OCI-LY1 (cell line): ENCODE data around the gene ZDHHC14.

Experiments
- H2AFZ ChIP-seq: fragments of 200-600 bp; sonication (generic), shearing (Covaris generic); 2 replicates; pipeline ENCODE4 v1.6.0; 2014; ENCODE audit warnings: antibody characterized with exemption, mild to moderate bottlenecking, low read length
- H3F3A ChIP-seq: fragments of 200-600 bp; sonication (generic), shearing (Covaris generic); 2 replicates; pipeline ENCODE4 v1.6.0; 2014; ENCODE audit warnings: mild to moderate bottlenecking, antibody characterized with exemption, low read length, moderate library complexity; ENCODE audit not compliant: insufficient read depth
- H3K27ac ChIP-seq: fragments of 200-600 bp; sonication (generic); 2 replicates; pipeline ENCODE4 v1.5.1; 2014; ENCODE audit warnings: low read length, mixed run types, mild to moderate bottlenecking, low read depth; ENCODE audit not compliant: poor library complexity, severe bottlenecking
- H3K27me3 ChIP-seq: fragments of 200-600 bp; sonication (generic); 2 replicates; pipeline ENCODE4 v1.6.0; 2014; ENCODE audit warnings: antibody characterized with exemption, mild to moderate bottlenecking, low read length, moderate library complexity; ENCODE audit not compliant: insufficient read depth
- H3K36me3 ChIP-seq: fragments of 200-600 bp; sonication (generic); 2 replicates; pipeline ENCODE4 v1.6.1; 2014; ENCODE audit warnings: mild to moderate bottlenecking, antibody characterized with exemption, low read length, moderate library complexity, mixed read lengths; ENCODE audit not compliant: insufficient read depth
- H3K4me1 ChIP-seq: fragments of 200-600 bp; sonication (generic); 2 replicates; pipeline ENCODE4 v1.5.1; 2014; ENCODE audit warnings: mild to moderate bottlenecking, low read length, moderate library complexity; ENCODE audit not compliant: insufficient read depth, severe bottlenecking
- H3K4me2 ChIP-seq: fragments of 200-600 bp; sonication (generic), shearing (Covaris generic); 2 replicates; pipeline ENCODE4 v1.6.1; 2014; ENCODE audit warnings: low read length
- H3K4me3 ChIP-seq: fragments of 200-600 bp; sonication (generic); 2 replicates; pipeline ENCODE4 v1.5.1; 2014; ENCODE audit warnings: low read length, low read depth, mild to moderate bottlenecking, mixed read lengths; ENCODE audit not compliant: poor library complexity, severe bottlenecking
- H3K79me2 ChIP-seq: fragments of 200-600 bp; shearing (Covaris generic); 2 replicates; pipeline ENCODE4 v1.6.1; 2016; ENCODE audit warnings: mixed run types, low read length, mixed read lengths; ENCODE audit not compliant: insufficient read depth
- H3K9ac ChIP-seq: fragments of 200-600 bp; sonication (generic), shearing (Covaris generic); 2 replicates; pipeline ENCODE4 v1.6.1; 2014; ENCODE audit warnings: mild to moderate bottlenecking, low read length, mixed read lengths
- H3K9me2 ChIP-seq: fragments of 200-600 bp; sonication (generic), shearing (Covaris generic); 2 replicates; pipeline ENCODE4 v1.6.1; 2014; ENCODE audit warnings: low read depth, mild to moderate bottlenecking, low read length, mixed read lengths
- H3K9me3 ChIP-seq: fragments of 200-600 bp; shearing (Covaris generic); 2 replicates; pipeline ENCODE4 v1.6.1; 2014; ENCODE audit warnings: low read length, mixed read lengths
- H4K20me1 ChIP-seq: fragments of 200-600 bp; sonication (generic), shearing (Covaris generic); 2 replicates; pipeline ENCODE4 v1.6.0; 2016; ENCODE audit warnings: mild to moderate bottlenecking, low read length; ENCODE audit not compliant: insufficient read depth
- EZH2 ChIP-seq: fragments of 200-600 bp; sonication (generic), shearing (Covaris generic); IDR thresholded peaks from 2 replicates; pipeline ENCODE4 v1.8.0; 2017; ENCODE audit warnings: borderline replicate concordance, mixed run types, mild to moderate bottlenecking, antibody characterized with exemption, low read length, moderate library complexity, mixed read lengths
- TF ChIP-seq, protein P1 (sequence below): fragments of 200-600 bp; sonication (generic), shearing (Covaris generic); IDR thresholded peaks from 2 replicates; pipeline ENCODE4 v1.5.1; 2017; ENCODE audit warnings: mild to moderate bottlenecking, antibody characterized with exemption, low read length, moderate library complexity, mixed read lengths

ZDHHC14 gene

DNA sequence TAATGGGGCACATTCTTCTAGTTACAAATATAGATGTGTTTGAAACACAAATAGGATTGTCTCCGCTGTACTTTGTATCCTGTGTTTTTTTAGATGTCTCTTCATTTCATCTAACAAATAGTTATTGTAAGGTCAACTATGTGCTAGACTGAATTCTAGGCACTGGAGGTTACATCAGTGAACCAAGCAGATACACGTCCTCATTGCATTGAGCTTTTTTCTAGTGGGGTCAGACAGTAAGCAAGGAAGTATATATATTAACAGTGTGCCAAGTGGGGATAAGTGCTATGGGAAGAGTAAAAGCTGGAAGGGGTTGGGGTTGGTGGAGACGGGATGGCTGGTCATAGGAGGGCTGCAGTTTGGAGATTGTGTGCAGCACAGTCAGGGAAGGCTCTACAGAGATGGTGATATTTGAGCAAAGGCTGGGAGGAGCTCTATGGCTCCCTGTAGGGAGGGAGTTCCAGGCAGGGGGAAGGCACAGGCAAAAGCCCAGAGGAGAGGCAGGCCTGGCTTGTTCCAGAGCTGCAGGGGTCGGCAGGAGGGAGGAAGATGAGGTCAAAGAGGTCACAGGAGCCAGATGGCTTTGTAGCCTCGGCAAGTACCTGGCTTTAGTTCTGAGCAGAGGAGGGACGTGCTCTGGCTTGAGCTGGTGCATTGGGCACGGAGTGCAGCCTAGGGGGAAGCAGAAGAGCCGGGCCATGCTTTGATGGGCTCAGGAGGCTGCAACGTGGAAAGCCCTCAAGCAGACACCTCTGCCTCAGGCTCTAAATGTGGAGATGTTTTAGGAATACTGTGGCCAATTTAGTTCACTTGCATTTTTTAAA lies 152.3 kb downstream of the ZDHHC14 start:
- Histone ChIP-seq H3K4me3 (no peak overlapping the region), H3K9me2 (no peaks in the 10 kb centered on the region), H3K27ac (no peak overlapping the region), H3K9ac (no peak overlapping the region), H4K20me1 (no peaks in the 10 kb centered on the region), H3K27me3 (no peaks in the 10 kb centered on the region), H3K9me3 (no peaks in the 10 kb centered on the region), H3F3A (no peaks in the 10 kb centered on the region), H3K79me2 (no peaks in the 10 kb centered on the region), H3K36me3 (no peaks in the 10 kb centered on the region), H3K4me2 (no peak overlapping the region), H2AFZ (no peak overlapping the region), H3K4me1 (no peaks in the 10 kb centered on the region)
- TF ChIP-seq EZH2, result no peak
- TF ChIP-seq, protein P1, sequence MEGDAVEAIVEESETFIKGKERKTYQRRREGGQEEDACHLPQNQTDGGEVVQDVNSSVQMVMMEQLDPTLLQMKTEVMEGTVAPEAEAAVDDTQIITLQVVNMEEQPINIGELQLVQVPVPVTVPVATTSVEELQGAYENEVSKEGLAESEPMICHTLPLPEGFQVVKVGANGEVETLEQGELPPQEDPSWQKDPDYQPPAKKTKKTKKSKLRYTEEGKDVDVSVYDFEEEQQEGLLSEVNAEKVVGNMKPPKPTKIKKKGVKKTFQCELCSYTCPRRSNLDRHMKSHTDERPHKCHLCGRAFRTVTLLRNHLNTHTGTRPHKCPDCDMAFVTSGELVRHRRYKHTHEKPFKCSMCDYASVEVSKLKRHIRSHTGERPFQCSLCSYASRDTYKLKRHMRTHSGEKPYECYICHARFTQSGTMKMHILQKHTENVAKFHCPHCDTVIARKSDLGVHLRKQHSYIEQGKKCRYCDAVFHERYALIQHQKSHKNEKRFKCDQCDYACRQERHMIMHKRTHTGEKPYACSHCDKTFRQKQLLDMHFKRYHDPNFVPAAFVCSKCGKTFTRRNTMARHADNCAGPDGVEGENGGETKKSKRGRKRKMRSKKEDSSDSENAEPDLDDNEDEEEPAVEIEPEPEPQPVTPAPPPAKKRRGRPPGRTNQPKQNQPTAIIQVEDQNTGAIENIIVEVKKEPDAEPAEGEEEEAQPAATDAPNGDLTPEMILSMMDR, result no peak

DNA sequence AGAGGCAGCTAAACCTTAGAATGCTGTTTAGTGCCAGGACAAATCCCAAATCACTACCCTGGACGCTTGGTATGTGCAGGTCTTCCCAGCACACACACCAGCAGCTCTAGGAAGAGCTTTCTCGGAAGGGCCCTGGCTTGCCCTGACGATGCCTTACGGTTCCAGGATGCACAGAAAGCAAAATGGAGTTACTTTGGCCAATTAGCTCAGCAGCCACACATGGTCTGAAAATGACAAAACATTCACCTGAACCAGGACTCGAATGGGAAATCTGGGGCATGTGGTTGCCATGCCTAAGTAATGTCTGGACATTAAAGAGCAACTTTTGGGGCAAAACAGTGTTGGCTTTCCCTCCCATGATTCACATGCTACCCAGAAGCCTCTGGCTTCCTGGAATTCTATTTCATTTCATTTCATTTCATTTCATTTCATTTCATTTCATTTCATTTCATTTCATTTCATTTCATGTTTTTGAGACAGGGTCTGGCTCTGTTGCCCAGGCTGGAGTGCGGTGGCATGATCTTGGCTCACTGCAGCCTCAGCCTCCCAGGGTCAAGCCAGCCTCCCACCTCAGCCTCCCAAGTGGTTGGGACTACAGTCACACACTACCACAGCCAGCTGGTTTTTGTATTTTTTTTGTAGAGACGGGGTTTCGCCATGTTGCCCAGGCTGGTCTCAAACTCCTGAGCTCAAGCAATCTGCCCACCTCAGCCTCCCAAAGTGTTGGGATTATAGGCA lies 153.3 kb downstream of the ZDHHC14 start:
- H3F3A ChIP-seq, result no peaks in the 10 kb centered on the region
- TF ChIP-seq, protein P1, result no peak
- no peak for TF ChIP-seq EZH2
- H3K4me3 ChIP-seq, result no peak overlapping the region
- no peaks in the 10 kb centered on the region for H3K79me2 ChIP-seq
- no peaks in the 10 kb centered on the region for H4K20me1 ChIP-seq
- H3K36me3 ChIP-seq, result no peaks in the 10 kb centered on the region
- H2AFZ ChIP-seq, result no peak overlapping the region
- no peaks in the 10 kb centered on the region for H3K9me3 ChIP-seq
- H3K9me2 ChIP-seq, result no peaks in the 10 kb centered on the region
- H3K27me3 ChIP-seq, result no peaks in the 10 kb centered on the region
- H3K4me2 ChIP-seq, result no peak overlapping the region
- no peak overlapping the region for H3K9ac ChIP-seq
- no peaks in the 10 kb centered on the region for H3K4me1 ChIP-seq
- H3K27ac ChIP-seq, result no peak overlapping the region

DNA sequence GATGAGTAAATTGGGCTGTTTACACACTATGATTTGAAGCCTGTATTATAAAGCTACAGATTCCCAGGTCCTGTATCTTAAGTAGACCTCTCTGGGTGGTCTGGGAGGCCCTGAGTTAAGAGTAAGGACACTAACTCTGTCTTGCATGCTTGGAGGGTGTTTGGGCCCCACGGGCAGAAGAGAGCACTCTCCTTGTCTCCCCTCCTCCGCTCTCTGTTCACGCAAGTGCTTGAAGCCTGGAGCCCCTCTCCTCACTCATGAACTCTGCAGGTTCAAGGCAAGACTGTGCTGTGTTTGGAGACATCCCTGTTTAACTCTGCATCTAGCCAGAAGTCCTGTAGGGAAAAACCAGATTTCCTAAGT lies 154.0 kb downstream of the ZDHHC14 start:
- TF ChIP-seq, protein P1, result no peak
- no peak for TF ChIP-seq EZH2
- Histone ChIP-seq H4K20me1 (no peaks in the 10 kb centered on the region), H3F3A (no peaks in the 10 kb centered on the region), H3K79me2 (no peaks in the 10 kb centered on the region), H3K4me1 (no peaks in the 10 kb centered on the region), H2AFZ (no peak overlapping the region), H3K9me2 (no peaks in the 10 kb centered on the region), H3K36me3 (no peaks in the 10 kb centered on the region), H3K9me3 (no peaks in the 10 kb centered on the region), H3K27ac (no peak overlapping the region), H3K27me3 (no peaks in the 10 kb centered on the region), H3K4me2 (no peak overlapping the region), H3K9ac (no peak overlapping the region), H3K4me3 (no peak overlapping the region)
